Measurements from ENCODE around the gene FOXA3. TPM values are rescaled to one million over a fixed set of nuclear protein-coding genes. Genes with fewer than 3 reads are reported as not detected.

The FOXA3 gene
- polyA plus RNA-seq, 2 of the 4 experiments (the other 2 are of a cell fraction) = 1.6 to 5.3 TPM

- WGBS (ENCODE audit: missing lambda C conversion rate) = 83% methylated on average over 22 of the region's 22 CpGs
- no peak for TF ChIP-seq ELK1 (IDR thresholded peaks at IDR 0.05; ENCODE audit: low read depth, low read length)
- no peak for TF ChIP-seq MYC (IDR thresholded peaks at IDR 0.05; ENCODE audit: borderline replicate concordance, low read length)
- no peak for TF ChIP-seq MAFK (IDR thresholded peaks at IDR 0.05; ENCODE audit: partially characterized antibody)
- peak in 1 of 2 experiments; percentile 4; a peak in 1 of 6 replicates for ATAC-seq
- H3K4me2 ChIP-seq = no peak overlapping the region
- H3K27ac ChIP-seq = no peak overlapping the region
- CTCF ChIA-PET = interaction anchor here (0.6 to 62.0 kb wide), 6 partner anchors 10 to 170 kb away, joined by 3 to 2204 read pairs (median 4); partner anchors contain the start of genes DMPK, DMWD, FOXA3 and RSPH6A
- DNase-seq (ENCODE audit: low read depth in 1 of 2, low spot score in 1 of 2) = no peak
- H3K9me3 ChIP-seq = no peaks in the 10 kb centered on the region
- H3K4me1 ChIP-seq = no peaks in the 10 kb centered on the region
- POLR2A ChIA-PET = interaction anchor here (1.0 to 1.5 kb wide), 2 partner anchors 8 to 58 kb away, joined by 3 read pairs; partner anchors contain the start of gene SIX5
- no peak for FAIRE-seq
- no peak overlapping the region for H3K4me3 ChIP-seq
Observed at GRCh38 chr19:45825917-45826893, 37.9 kb upstream of the FOXA3 start.

GRCh38 chr19:45826934-45827333, 37.2 kb upstream of the FOXA3 start:
- WGBS (ENCODE audit: missing lambda C conversion rate) = 82% methylated on average over 8 of the region's 11 CpGs
- ChIA-PET POLR2A (interaction anchor here (1.5 kb wide), 1 partner anchor 9 kb away, joined by 3 read pairs; no protein-coding TSS in a partner anchor), CTCF (interaction anchor here (1.2 to 62.0 kb wide), 4 partner anchors 10 to 56 kb away, joined by 3 to 2204 read pairs (median 21); partner anchors contain the start of genes DMPK, DMWD, RSPH6A and SIX5)
- FAIRE-seq (no peak), DNase-seq (ENCODE audit: low read depth in 1 of 2, low spot score in 1 of 2) (no peak), ATAC-seq (peak in 1 of 2 experiments; percentile 17; a peak in 3 of 6 replicates)
- no peak overlapping the region for H3K4me3 ChIP-seq
- no peak overlapping the region for H3K27ac ChIP-seq
- no peaks in the 10 kb centered on the region for H3K9me3 ChIP-seq
- no peak overlapping the region for H3K4me2 ChIP-seq
- TF ChIP-seq NPAS2 (CRISPR knock-in tag; IDR thresholded peaks at IDR 0.05; ENCODE audit: borderline replicate concordance) = no peak
- TF ChIP-seq KDM1A (IDR thresholded peaks at IDR 0.05; ENCODE audit: low read depth) = no peak
- TF ChIP-seq ZSCAN20 (CRISPR knock-in tag; IDR thresholded peaks at IDR 0.05) = no peak
- TF ChIP-seq RFX5 (IDR thresholded peaks at IDR 0.05) = no peak
- no peak for TF ChIP-seq REST (IDR thresholded peaks at IDR 0.05)
- no peak for TF ChIP-seq ZFP36 (IDR thresholded peaks at IDR 0.05; ENCODE audit: borderline replicate concordance, partially characterized antibody)
- TF ChIP-seq SMC3 (IDR thresholded peaks at IDR 0.05) = no peak
- TF ChIP-seq ATOH8 (CRISPR knock-in tag; IDR thresholded peaks at IDR 0.05; ENCODE audit: low read depth) = no peak
- TF ChIP-seq CEBPB (IDR thresholded peaks at IDR 0.05) = no peak
- TF ChIP-seq RNF2 (IDR thresholded peaks at IDR 0.05; ENCODE audit: borderline replicate concordance, low read depth) = no peak
- no peak for TF ChIP-seq EHMT2 (IDR thresholded peaks at IDR 0.05; ENCODE audit: low read depth)
- no peak for TF ChIP-seq GATA3 (IDR thresholded peaks at IDR 0.05; ENCODE audit: borderline replicate concordance)
- TF ChIP-seq CBX2 (IDR thresholded peaks at IDR 0.05; ENCODE audit: borderline replicate concordance, low read depth) = no peak
- TF ChIP-seq HOXA7 (CRISPR knock-in tag; IDR thresholded peaks at IDR 0.05) = no peak
- TF ChIP-seq PBX3 (IDR thresholded peaks at IDR 0.05) = no peak
- TF ChIP-seq EP300 (IDR thresholded peaks at IDR 0.05) = no peak
- no peak for TF ChIP-seq HMGXB4 (CRISPR knock-in tag; IDR thresholded peaks at IDR 0.05; ENCODE audit: borderline replicate concordance)
- TF ChIP-seq MAZ (IDR thresholded peaks at IDR 0.05; ENCODE audit: borderline replicate concordance, low read depth, low read length) = no peak
- TF ChIP-seq ELK1 (IDR thresholded peaks at IDR 0.05; ENCODE audit: low read depth, low read length) = no peak
- no peak for TF ChIP-seq HDAC2 (IDR thresholded peaks at IDR 0.05)
- H3K4me1 ChIP-seq = no peaks in the 10 kb centered on the region
